Left lobe of liver (tissue), 2 donors: ENCODE measurements around the gene CFAP299. TPM values are rescaled to one million over a fixed set of nuclear protein-coding genes. Genes with fewer than 3 reads are reported as not detected.
"Not testable (repeated sequence)": the region's sequence is repeated elsewhere in the genome, so short reads cannot be mapped to it uniquely, and the experiment has no call there.

Experiments used
- ATAC-seq: fragments of 200-7000 bp; cut with Tn5 transposase; one replicate; pipeline ENCODE4 v1.9.1; 2020; ENCODE audit warnings: mild to moderate bottlenecking, moderate library complexity
- DNase-seq: peaks from one replicate; pipeline ENCODE4 v3.0.0-alpha.2; 2020; ENCODE audit warnings: low spot score
- total RNA-seq: library from RNA; stranded (reverse); gene quantifications from one replicate; pipeline ENCODE4 v1.2.1, GENCODE V29; 2021
- donor health status: DM: no; HTN: no; CAD: no; lungs with moderate emphysema.
- donor health status: DM: no; HTN: yes; CAD: no.

The CFAP299 gene
- total RNA-seq: not detected

DNA sequence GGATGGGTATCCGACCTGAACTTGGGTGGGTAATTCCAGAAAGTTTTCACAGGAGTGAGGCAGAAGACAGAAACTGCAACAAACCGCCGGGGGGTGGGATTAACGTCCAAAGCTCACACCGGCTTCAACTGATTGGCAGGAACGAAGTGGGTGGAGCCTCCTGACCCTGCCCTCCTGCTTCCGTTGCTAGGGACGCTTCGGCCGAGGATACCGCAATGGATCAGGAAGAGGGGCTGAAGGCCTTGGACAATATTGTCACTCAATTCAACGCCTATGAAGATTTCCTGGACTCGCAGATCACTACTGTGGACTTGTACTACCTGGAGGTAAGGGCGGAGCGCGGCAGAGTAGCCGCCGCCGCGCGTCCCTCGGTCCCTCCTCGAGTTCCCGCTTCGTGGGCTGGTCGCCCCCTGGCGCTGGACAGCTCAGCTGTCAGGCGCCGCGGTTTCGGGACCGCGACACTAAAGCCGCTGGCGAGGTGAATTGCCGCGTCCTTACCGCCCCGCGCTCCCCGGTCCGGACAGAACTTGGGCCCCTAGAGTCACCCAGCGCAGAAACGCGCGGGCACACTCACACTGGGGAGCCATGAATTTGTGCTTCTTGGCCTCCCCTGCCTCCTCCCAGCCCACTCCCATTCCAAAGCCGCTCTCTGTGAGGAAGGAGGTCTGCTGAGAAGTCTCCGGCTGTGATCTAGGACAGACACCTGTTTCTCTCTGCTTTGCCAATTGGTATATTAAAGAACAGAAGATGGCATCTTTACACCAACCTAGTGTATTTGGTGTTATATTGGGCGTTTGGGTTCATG, at the start of gene CFAP299:
TSS of gene CFAP299 (plus strand) at position 177 of the 805 bp plus-strand sequence.
- peak; percentile 93 for DNase-seq
- peak; percentile 96 for ATAC-seq

DNA sequence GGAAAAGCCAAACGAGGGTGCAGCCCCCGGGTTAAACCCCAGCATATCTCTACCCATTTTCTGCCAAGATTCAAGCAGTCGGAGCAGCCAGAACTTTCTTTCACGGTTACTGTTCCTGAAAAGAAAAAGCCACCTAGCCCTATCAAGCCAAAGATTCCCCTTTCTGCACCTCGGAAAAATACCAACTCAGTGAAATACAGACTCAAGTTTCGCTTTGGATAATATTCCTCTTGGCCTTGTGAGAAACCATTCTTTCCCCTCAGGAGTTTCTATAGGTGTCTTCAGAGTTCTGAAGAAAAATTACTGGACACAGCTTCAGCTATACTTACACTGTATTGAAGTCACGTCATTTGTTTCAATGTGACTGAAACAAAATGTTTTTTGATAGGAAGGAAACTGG, 49.1 kb upstream of the CFAP299 start:
- ATAC-seq (no peak), DNase-seq (no peak)

DNA sequence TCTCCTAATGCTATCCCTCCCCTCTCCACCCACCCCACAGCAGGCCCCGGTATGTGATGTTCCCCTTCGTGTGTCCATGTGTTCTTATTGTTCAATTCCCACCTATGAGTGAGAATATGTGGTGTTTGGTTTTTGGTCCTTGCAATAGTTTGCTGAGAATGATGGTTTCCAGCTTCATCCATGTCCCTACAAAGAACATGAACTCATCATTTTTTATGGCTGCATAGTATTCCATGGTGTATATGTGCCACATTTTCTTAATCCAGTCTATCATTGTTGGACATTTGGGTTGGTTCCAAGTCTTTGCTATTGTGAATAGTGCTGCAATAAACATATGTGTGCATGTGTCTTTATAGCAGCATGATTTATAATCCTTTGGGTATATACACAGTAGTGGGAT, 44.9 kb upstream of the CFAP299 start:
- DNase-seq, ATAC-seq: not testable (repeated sequence)

- DNase-seq (no peak), ATAC-seq (no peak)
Observed at GRCh38 chr4:80294206-80294605, 41.3 kb upstream of the CFAP299 start.

- ATAC-seq: no peak
Observed at GRCh38 chr4:80295336-80295735, 40.2 kb upstream of the CFAP299 start.

GRCh38 chr4:80295826-80296225, 39.7 kb upstream of the CFAP299 start:
- ATAC-seq (no peak), DNase-seq (no peak)

More at GRCh38 chr4:80295336-80295735, 40.2 kb upstream of the CFAP299 start:
- DNase-seq: no peak

GRCh38 chr4:80301884-80302283, 33.6 kb upstream of the CFAP299 start:
- ATAC-seq (no peak), DNase-seq (no peak)

GRCh38 chr4:80302616-80303223, 32.8 kb upstream of the CFAP299 start:
- no peak for DNase-seq
- no peak for ATAC-seq

DNA sequence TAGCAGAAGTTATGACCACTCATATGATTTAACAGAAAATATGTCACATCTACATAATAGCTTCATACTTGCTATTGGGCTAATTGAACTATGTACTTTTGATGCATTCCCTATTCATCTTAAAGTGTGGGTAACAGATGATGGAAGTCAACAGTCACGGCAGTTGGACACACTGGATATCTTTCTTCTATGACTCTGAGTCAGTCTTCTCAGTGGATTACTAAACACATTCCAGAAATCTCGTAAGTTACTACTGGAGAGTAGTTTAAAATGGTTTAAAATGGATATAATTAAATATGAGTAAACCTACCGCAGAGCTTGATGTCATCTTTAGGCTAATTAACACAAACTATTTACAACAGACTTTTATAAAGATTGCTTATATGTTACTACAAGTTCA, 30.1 kb upstream of the CFAP299 start:
- no peak for ATAC-seq

DNA sequence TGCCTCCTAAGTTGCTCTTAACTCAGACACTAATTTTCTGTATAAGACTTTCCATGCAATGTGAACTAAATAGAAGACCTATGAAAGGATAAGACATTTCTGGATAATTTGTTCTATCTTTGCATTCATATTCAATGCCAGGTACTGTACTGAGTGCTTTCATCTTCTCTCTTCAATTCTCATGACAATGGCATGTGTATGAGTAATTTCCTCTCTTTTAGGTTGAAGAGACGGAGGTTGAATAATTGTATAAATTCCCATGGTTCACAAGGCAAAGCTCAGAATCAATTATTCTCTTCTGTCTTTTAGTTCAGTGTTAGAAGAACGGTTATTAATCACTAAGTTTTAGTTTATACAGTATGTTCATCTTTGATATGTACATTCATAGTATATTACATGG, 29.3 kb upstream of the CFAP299 start:
- ATAC-seq (no peak), DNase-seq (no peak)

More for the DNA sequence above, 30.1 kb upstream of the CFAP299 start:
- DNase-seq: no peak

- DNase-seq (no peak), ATAC-seq (no peak)
Observed at GRCh38 chr4:80307183-80307735, 28.3 kb upstream of the CFAP299 start.

DNA sequence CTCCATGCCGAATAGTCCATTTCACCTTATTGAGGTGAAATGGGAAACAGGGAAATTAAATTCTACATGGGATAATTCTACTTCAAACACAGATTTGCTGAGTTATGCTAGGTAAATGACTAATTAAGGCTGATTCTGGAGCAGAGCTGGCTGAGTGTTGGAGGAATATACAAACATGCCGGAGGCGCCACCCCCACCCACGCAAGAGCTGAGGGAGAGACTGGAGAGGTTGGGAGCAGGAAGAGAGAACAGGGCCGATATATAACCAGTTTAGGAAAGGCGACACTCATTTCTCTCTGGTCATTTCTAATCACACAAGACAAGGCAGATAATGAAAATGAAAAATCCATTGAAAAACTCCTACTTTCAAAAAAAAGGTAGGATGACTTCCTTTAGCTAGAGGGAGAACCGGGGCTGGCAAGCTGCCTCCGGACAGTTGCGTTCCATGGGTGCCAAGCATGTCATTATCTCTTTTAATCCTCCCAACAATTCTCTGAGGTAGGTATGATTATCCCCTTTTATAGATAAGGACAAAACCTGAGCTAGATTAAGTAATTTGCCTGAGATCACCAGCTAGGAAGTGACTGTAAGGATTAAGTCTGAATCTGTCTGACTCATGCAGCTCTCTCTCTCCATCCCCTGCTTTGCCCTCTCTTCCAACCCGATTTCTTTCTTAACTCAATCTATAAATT, 27.6 kb upstream of the CFAP299 start:
- ATAC-seq (no peak), DNase-seq (no peak)

DNA sequence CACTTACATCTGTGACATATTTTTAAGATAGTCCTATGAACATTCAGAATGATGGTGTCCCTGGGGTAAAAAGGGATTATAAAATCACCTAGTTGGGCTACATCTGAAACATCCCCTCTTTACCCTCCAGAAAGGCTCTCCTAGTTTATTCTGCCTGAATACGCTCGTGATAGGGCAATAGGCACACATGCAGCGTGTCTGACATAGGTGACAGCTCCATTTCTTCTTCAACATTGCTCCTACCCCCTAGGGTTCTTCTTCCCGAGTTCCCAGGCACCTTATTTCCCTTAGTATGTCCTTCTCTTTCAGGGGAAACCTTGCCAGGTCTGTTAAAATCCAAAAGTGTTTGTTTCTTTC, 27.1 kb upstream of the CFAP299 start:
- no peak for ATAC-seq
- no peak for DNase-seq

DNA sequence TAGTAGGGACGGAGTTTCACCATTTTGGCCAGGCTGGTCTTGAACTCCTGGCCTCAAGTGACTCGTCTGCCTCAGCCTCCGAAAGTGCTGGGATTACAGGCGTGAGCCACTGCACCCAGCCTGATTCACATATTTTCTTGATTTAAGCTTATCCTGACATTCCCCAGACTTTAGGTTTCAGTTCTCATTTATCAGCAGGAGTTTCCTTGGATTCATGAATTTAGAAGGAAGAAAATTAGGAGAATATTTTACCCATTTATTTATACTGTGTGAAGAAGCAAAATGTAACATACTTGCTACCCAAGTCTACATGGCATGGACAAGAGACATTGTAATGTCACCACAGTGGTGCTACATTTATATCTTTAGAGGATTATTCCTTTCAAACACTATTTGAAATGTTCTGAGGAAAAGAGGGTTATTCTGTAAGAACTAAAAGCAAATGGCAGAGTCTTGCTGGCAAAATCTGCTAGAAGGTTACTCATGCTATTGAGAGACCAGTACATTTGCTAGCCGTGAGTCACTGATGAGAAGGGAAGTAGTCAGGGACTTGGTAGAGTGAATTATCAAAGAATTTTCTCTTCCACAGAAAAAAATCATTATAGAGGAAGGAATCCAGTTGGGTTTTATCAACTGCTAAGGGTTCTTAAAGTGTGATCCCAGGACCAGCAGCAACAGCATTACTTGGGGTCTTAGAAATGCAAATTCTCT, 26.1 kb upstream of the CFAP299 start:
- ATAC-seq: no peak

DNA sequence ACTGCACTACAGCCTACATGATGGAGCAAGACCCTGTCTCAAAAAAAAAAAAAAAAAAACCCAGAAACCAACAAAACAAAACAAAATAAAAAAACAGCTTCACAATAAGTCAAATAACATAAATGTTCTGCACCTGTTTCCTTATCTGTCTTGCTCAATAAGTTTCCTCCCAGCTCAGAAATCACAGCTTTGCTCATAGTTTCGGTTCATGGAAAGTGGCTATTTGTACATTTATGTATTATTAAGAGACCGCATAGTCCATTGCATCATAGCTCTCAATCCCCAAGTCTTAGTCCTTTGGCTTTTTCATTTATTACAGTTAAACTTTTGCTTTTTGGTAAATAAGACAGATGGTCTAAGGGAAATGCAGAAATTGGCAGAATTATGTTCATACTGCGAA, 24.4 kb upstream of the CFAP299 start:
- no peak for DNase-seq
- ATAC-seq: no peak

More for the DNA sequence above, 26.1 kb upstream of the CFAP299 start:
- DNase-seq: no peak

- ATAC-seq (no peak), DNase-seq (no peak)
Observed at GRCh38 chr4:80312124-80312523, 23.4 kb upstream of the CFAP299 start.

- DNase-seq: no peak
- ATAC-seq: no peak
Observed at GRCh38 chr4:80313627-80314026, 21.9 kb upstream of the CFAP299 start.

- not testable (repeated sequence) for DNase-seq, ATAC-seq
Observed at GRCh38 chr4:80315848-80316247, 19.7 kb upstream of the CFAP299 start.

DNA sequence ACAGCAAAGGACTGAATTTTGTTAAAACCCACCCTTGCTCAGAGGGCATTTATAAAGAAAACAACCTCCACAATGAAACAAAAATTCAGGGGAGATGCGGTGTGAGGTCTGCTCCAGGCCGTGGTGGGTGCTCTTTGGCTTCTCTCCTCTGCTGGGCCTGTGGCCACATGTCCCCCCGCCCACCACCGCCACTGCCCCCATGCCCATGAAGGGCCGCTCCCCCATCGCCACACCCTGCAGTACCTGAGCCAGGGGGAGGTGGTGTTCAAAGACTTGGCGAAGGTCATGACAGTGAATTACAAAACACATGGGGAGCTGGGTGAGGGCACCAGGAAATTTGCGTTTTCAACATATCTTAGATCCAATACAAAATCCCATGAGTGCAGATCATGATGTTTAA, 14.2 kb upstream of the CFAP299 start:
- no peak for ATAC-seq
- DNase-seq: no peak

GRCh38 chr4:80321776-80322175, 13.8 kb upstream of the CFAP299 start:
- ATAC-seq (no peak), DNase-seq (no peak)

DNA sequence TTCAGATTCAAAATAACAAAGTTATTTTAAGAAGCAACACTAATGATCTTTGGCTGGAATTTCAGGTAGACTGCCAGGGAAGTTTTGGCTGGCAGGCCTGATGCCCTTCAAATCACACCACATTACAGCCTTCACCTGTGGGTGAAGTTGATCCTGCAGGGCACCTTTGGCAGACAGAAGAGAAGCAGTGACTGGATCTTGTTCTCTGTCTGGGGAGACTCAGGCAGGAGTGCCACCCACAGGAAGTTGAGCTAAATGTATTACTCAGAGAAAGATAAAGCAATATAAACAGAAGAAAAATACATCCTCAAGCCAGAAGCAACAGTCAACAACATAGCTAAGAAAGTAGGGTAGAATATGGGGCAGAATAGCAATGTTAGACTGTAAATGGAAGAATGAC, 12.8 kb upstream of the CFAP299 start:
- no peak for ATAC-seq
- DNase-seq: no peak
